HG02642 (cell line): ENCODE measurements around the gene WNT7B.

Experiments used
- ATAC-seq: cut with Tn5 transposase; IDR thresholded peaks from one replicate; pipeline ENCODE4 v1.9.1; 2021; ENCODE audit warnings: mild to moderate bottlenecking; ENCODE audit not compliant: unreplicated experiment, poor library complexity

WNT7B gene

DNA sequence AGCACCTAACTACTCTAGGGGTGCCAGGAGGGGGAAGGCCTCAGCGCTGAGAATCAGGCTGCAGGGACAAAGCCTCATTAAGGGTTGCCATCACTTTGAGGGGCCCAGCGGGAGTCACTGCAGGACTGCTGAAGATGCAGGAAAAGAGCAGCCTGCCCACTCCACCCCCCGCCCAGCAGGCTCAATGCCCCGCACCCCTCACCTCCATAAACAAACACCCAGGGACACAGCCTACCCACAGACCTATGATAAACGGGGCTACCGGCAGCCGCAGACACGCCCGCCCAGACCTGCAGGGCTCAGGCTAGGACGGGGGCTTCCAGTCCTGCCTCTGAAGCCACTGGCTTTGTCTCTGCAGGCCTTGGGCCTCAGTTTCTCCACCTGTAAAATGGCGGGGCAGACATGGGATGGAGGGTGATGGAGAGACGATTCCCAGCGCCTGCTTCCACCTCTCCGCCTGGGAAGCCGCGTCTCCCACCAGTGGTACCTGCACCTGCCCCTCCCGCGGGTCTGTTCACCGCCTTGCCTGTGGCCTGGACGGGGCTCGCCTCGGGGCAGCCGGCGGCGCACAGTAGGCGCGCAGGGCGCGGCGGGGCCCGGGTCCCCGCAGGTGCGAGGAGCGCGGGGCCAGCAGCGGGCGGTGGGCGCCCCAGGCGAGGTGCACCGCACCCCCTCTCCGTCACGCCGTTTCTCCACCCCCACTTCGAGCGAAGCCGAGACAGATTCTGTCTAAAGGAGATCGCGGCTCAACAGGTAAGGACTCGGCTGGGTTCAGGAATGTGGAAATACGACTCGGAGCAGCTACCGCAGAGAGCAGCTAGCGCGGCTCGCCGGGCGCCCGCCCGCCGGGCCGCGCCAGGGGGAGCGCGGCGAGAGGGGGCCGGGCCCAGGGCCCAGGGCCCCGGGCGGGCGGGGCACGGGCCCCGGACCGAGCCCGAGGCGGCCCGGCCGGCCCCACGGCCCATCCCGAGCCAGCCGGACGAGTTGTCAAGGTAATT, 1.5 kb downstream of the WNT7B start:
- ATAC-seq = no peak

DNA sequence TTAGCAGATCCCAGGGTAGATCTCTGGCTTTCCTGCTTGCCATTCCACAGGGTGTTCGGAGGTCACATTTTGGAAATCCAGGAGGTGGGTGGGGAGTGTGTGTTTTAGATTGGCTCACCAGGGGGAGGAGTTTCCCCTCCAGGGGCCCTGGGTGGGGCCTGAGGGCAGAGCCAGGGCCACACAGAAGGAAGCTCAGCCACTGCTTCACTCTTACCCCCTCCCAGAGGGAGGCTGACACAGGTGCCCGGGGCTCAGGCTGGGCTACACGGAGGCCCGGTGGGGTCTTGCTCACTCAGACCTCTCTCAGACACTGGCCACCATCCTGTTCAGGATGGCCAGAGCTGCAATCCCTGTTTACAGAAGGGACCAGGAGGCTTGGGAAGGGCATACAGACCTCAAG, 2.5 kb downstream of the WNT7B start:
- no peak for ATAC-seq

DNA sequence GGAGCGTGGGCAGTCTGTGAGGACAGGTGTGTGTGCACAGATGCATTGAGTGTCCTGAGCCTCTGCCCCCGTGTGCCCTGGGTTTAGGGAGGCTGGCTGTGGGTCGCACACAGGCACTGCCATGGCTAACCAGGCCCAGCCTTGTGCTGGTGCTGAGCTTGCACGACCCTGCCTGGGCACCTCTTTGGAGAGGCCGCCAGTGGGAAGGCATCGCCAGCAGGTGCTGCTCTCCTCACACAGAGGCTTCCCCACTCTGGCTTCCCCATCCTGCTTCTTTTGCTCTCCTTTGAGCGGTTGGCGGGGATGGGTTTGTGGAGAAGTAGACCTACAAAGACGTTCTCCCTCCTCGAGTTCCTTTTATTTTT, 4.1 kb downstream of the WNT7B start:
- no peak for ATAC-seq

DNA sequence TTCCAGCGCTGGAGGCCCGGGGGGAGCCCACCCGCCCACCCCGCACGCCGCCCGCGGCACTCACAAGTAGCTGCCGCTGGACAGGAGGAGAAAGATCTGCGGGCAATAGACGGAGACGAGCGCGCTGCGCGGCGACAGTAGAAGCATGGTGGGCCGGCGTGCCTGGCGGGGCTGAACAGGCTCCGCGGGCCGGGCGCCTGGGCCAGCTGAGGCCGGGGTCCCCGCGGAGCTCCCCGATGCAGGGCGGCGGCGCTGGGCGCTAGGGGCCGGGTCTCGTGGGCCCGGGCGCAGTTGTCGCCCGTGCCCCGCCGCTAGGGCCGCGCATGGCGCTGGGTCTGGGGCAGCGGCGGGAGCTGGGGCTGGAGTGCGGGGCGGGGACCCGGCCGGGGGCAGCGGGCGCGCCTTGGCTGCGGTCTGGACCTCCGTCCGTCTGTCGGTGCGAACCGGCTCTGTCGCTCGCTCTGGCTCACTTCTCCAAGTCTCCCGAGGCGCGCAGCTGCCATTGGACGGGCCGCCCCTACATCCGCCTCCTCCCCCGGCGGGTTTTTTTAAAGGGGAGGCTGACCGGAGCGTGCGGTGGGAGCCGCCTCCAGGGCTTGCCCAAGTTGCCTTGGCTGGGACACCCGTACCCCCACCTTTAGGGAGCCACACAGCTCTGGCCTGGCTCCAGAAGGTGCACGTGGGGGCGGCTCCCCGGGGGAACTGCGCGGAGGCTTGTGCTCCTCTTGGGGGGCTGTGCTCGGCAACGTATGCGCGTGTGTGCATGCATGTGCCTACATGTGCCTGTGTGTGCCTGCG, 4.7 kb downstream of the WNT7B start:
- no peak for ATAC-seq

DNA sequence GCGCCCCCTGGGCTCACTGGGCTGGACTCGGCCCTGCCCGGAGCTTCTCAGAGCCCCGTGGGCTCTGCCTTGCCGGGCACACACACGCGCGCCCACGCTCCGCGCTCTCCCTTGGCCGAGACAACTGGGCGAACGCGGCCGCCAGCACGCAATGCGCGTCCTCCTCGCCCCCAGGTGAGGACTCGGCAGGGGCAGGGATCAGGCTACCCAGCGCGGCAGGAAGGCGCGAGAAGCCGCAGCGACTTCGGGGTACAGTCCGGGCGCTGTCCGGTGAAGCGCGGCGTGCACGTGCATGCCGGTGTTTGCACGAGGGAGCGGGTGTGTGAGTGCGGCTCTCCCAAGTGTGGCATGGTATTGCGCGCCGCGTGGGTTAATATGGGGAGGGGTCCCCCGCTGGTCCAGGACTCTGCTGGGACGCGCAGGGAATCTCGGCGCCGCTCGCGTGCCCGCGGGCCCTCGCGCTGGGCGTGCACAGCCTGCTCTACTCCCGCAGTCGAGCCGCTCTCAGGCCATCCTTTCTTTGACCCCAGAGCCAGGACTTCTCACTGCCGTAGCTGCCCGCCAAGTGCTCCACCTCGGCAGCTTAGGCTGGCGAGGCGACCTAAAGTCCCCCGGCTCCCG, 5.4 kb downstream of the WNT7B start:
- no peak for ATAC-seq

DNA sequence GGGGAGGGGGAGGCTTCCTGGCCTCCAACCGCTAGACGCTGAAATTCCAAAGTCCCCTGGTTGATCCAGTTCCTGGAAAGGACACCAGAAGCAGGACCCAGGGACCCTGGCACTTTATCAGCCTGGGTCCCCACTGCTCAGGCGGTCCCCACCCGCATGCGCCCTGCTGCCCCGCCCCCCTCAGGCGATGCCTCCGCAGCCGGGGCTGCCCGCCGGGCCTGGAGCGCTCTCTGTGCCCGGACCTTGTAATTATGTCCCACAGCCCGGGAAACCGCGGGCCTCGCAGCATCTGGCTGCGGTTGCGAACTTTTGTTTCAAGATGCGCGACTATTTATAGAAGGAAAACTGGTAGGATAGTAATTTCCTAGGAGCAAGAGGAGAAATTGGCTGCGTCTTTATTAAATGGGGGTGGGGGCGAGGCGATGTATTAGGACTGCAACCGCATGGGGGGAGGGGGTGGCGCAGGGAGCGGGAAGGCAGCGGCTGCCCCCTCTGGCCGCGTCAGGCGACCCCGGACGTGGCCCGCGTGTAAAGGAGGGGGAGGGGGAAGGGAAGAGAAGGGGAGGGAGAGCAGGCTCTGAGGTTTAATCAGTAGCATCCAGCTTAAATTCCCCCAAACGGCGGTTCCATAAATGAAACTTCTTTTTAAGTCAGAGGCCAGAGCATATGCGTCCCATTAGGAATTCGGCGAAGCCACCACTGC, 6.1 kb downstream of the WNT7B start:
- no peak for ATAC-seq

DNA sequence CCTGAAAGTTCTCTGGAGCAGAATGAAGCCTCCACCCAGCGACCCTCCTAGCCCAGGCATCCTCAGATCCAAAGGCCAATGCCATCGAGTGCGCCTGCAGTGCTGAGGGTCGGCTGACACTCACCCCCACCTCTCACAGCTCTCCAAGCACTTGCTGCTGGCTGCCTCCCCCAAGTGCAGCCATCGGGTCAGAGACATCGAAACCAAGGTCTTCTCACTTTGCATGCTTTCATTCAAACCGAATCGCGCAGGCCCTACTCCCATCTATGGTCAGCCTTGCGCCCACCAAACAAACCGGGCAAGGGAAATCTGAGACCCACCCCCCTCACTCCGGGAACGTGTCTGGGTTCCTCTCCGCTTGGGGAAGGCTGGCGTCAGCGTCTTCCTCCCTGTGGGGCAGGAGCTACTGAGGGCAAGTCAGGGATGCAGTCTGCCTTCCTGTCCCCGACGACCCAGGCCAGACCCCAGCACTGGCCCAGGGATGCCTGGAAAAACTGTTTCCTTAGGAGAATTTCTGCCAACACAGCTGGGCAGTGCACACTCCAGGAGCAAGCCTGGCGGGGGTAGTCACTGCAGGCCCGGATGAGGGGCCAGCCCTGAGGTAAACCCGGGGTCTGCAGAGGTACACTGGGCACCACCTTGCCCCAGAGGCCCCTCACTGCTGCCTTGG, 7.0 kb downstream of the WNT7B start:
- ATAC-seq = no peak

DNA sequence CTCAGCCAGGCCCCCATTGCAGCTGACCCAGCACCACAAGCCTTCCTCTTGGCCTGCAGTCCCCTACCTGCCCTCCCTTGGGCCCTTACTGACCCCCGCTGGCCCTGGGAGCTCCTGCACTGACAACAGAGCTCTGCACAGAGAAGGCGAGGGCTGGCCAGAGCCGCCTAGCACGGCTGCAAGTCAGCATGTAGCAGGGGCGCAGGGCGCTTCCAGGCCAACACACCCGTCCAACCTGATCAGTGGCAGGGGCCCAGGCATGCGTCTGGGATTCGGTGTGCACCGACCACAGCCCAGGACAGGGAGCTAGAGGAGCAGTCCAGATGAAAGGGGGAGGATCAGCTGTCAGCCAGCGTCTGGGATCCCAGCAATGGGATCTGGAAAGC, 7.6 kb downstream of the WNT7B start:
- ATAC-seq = no peak

DNA sequence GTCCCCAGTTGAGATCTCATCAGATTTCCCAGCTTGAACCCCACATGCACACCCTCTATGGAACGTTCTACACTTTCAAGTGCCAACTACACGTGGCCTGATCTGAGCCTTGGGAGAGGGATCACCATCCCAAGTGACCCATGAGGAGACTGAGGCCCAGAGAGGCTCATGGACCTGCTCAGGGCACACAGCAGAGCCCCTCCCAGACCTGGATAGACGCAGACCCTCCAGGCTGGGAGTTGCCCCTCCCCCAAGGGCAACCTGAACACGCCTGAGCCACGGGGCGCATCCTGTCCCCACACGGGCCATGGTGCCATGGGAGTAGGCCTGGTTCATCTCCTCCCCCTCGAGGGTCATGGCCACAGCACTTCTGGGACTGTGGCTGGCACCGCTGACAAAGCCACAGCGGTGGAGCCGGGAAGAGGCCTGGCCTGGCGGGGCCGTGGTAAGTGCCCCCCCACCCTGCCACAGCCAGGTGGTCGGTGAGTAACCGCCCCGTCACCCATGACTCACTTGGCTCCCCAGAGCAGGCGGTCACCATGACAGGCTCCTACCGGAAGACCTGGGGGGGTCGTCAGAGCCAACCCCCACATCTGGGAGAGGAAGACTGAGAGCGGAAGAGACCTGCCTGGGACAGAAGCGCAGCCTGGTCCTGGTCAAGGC, 8.1 kb downstream of the WNT7B start:
- no peak for ATAC-seq

DNA sequence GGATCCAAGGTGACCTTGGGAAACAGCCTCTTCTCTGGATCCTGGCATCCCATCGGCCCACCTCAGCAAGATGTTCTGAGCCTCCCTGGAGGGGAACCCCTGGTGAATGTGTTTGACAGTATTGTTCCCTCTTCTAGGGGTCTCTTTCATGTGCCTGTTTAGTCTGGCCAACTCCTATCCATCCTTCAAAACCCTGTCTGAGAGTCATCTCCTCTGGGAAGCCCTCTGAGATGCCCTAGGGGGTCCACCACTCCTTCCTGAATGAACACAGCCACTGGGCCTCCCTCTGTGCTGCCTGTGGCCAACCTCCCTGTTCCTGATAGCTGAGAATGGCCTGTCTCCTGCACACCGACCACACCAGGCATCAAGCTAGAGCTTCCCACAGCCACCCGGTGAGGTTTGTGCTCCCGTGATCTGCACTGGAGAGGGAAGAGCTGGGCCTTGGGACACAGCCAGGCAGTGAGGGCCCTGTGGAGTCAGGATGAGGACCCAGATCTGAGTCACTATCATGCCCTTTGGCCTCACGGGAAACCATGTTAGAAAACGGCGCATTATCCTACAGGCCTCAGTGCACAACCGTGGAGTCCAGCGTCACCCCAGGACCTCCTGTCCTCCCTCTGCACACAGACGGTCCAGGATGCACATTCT, 8.8 kb downstream of the WNT7B start:
- ATAC-seq = no peak

DNA sequence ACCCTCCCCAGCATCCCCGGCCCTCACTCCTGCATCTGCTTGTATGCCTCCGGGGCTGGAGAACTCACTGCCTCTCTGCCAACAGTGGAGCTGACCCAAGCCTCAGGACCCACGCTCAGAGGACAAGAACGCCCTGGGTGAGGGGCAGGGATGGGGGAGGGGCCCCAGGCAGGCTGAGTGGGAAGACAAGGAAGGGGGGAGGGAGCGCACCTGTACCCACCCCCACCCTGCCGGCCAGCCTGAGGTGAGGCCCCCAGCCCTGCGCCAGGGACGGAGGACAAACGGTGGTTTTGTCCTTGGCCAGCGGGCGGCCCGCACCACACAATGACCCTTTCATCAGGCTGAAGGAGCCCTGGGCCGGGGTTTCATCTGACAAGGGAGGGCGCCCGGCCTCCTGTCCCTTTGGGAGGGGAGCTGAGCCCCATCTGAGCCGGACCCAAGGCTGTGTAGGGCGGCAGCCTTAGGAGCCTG, 10.0 kb downstream of the WNT7B start:
- no peak for ATAC-seq

DNA sequence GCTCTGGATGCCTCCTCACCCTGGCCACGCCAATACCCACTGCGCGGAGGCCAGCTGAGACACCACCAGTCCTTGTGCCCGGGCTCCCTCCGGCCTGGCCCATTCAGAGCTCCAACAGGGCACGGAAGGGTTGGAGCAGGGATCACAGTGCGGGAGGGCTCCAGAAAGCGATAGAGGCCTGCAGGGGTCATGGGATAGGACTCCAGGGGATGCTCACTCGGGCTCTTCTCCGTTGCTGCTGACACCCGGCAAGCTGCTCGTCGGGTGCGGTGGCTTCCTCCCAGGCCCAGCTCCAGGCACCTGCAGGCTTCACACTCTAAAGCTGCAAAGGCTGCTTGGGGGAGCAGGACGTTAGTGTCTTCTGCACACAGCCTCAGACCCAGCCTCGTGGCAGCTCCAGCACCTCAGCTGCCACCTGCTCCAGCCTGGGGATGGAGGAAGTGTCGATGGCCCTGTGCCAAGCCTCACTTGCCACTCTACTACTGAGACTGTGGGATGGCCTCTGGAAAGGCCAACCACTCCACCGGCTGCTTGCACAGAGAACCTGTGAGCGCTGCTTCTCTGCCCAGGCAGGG, 10.6 kb downstream of the WNT7B start:
- no peak for ATAC-seq

DNA sequence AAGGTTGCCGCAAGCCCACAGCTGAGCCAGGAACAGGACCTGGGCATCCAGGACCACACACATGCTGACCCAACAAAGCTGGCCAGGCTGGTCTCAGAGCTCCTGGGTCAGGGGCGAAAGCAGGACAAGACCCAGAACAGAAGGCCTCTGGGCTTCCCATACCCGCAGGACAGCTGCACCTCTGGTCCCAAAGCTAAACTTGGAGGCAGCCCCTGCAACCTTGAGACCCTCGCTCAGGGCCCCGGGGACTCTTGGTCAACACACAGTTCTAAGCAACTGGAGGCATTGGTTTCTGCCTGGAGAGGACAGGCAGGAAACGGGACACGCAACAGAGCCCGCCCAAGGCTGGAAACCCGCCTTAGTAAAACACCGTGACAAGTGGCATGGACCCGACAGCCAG, 11.4 kb downstream of the WNT7B start:
- no peak for ATAC-seq

DNA sequence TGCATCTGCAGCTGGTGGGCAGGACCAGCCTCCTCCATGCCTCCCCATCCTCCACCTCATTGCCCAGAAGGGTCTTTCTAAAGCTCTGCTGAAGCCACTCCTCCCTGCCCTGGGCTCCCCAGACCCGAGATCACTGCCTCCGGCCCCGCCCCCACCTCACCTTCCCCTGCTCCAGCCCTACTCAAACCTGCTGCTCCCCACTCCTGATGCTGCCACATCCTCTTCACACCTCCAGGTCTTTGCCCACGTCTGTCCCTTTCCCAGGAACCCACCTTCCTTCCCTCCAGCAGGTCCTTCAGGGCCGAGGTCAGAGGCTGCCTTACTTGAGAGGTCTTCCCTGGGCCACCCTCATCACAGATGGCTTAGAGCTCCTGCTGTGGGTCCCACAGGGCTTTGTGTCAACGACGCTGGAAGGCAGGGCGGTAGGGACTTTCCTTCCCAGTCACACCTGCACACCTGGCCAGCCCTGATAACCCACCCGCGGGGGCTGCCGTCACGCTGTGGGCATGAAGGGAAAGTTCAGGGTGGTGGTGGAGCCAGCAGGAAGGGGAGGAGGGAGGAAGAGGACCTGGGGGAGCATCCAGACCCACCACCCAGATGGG, 11.9 kb downstream of the WNT7B start:
- no peak for ATAC-seq

DNA sequence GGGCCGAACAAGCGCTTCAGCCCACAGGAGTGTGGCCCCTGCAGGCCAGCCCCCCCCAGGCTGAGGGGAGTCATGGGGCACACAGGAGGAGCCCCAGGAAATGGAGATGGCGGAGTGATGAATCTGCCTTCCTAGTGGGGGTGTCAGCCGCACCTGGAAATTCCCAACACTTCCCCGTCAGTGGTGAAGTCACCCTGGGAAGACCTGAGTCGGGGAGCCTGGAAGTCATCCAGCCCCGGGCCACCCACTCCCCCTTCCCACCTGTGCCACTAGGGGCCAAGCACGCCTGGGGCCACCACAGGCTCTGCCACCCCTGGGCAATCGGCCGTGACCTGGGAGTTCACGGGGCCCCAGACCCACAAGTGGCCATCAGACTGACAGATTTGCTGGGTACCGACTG, 12.6 kb downstream of the WNT7B start:
- no peak for ATAC-seq

DNA sequence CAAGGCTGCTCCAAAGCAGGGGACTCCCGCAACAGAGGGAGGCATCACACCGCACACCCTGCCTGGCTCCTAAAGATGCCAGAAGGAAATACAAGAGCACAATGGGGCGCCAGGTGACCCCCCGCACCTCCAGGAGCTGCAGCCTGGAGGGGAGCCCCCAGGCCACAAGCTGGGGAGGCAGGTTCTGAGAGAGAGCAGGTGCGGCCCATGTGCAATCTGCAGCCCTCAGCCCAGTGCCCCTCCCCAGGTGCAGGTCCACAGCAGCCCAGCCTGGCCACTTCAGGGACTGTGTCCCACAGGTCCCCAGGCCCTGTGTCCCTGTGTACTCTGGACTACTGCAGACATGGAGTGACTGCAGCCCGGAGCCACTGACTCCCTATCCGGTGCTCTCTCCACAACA, 13.1 kb downstream of the WNT7B start:
- ATAC-seq = no peak

DNA sequence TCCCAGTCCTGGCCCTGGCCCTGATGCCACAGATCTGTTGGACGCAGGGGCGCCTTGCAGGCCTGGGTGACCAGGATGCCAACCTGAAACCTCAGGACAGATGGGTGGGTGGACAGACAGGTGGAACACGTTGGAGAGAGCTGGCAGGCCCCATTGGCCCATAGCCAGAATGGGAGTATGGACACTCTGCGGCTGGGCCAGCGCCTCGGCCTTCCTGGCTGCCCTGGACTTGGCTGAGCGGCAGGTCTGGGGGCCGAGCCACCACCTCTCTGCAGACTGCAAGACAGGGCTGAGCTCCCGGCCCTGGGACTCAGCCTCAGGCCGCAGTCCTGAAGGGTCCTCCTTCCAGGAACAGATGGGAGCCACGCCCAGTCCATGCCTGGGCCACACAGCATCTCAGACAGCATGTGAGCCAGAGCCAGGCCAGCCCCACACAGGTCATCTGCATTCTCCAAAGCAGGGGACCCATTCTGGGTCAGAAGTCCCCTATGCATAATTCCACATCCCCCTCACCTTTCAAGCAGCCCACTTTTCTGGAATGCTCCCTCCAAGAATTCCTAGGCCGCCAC, 14.1 kb downstream of the WNT7B start:
- no peak for ATAC-seq

DNA sequence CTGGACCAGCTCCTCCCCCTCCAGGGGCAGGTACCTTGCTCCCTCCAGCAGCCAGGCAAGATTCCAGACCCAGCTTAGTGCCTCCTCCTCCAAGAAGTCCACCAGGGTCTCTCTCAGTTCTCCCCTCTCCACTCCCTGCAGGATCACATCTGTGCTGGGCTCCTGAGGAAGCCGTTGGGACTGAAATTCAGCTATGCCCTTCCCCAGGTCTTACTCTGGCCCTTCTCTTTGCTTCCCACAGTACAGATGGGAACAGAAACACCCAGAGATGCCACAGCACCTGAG, 14.6 kb downstream of the WNT7B start:
- ATAC-seq = no peak
